GM10248 (cell line): ENCODE data around the gene SUSD4.

ENCODE experiments used
- CTCF ChIA-PET: fragments of 300-600 bp; sonication (Branson Sonifier 250); formaldehyde crosslinking; extraction: SDS; loops from one replicate; lab custom pipeline; 2021; ENCODE audit warnings: antibody characterized with exemption; lab: Yijun Ruan, JAX
- POLR2A ChIA-PET: fragments of 350-650 bp; sonication (Branson Sonifier 250); formaldehyde crosslinking; extraction: SDS; loops from one replicate; lab custom pipeline; 2020; ENCODE audit warnings: antibody characterized with exemption; lab: Yijun Ruan, JAX
- DNase-seq: peaks from one replicate; pipeline ENCODE4 v3.0.0; 2012; ENCODE audit errors: extremely low spot score
- TF ChIP-seq, protein P1 (sequence below): IDR thresholded peaks from 2 replicates; pipeline ENCODE4 v1.5.1; 2012; ENCODE audit warnings: mild to moderate bottlenecking, low read depth; ENCODE audit errors: extremely low read depth, missing control alignments, control extremely low read depth

SUSD4 gene

DNA sequence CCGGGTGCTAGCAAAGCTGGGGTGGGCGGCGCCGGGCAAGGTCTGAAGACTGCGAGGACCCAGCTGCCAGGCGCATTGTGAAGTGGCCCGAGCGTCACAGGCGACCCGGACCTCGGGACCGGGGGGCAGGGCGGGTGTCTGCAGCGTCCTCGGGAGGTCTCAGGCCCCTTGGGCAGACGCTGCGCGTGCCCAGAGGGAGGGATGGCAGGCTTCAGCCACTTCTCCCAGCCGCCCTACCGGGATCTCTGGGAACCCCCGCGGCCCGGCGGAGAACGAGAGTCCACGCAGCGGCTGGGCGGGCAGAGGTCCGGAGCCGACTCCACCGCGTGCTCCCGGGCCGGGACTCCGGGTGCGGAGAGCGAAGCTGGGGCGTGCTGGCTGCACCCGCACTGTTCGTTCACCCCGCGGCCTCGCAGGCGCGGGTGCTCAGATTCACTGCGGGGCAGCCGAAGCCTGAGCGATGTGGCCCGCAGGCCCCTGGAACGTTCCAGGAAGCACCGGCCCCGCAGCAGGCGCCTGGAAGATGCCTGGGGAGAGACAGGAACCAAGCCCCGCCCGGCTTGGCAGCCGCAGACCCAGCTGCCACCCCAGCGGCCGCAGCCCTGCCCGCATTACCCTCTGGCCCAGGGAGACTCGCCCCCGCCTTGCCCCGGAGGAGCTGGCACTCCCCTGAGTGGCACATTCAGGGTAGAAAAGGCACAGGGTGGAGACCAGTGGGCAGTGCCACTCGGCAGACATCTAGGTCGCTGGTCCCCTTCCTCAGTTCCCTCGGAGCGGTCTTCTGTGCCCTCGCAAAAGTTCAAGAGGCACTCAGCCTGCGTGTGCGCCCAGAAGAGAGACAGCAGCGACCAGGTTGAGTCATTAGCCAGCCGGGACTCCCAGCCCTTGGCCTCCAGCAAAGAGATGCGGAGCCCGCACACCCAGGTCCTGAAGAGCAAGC, 29.6 kb upstream of the SUSD4 start, which contains the start of gene CCDC185:
CCDC185 (plus strand) TSS at position 141 of the 940 bp plus-strand sequence; CDS start at position 202, 61 bp downstream.
- ChIA-PET POLR2A (no interaction called here), CTCF (no interaction called here)
- no peak for DNase-seq
- TF ChIP-seq, protein P1, sequence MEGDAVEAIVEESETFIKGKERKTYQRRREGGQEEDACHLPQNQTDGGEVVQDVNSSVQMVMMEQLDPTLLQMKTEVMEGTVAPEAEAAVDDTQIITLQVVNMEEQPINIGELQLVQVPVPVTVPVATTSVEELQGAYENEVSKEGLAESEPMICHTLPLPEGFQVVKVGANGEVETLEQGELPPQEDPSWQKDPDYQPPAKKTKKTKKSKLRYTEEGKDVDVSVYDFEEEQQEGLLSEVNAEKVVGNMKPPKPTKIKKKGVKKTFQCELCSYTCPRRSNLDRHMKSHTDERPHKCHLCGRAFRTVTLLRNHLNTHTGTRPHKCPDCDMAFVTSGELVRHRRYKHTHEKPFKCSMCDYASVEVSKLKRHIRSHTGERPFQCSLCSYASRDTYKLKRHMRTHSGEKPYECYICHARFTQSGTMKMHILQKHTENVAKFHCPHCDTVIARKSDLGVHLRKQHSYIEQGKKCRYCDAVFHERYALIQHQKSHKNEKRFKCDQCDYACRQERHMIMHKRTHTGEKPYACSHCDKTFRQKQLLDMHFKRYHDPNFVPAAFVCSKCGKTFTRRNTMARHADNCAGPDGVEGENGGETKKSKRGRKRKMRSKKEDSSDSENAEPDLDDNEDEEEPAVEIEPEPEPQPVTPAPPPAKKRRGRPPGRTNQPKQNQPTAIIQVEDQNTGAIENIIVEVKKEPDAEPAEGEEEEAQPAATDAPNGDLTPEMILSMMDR, result no peak

DNA sequence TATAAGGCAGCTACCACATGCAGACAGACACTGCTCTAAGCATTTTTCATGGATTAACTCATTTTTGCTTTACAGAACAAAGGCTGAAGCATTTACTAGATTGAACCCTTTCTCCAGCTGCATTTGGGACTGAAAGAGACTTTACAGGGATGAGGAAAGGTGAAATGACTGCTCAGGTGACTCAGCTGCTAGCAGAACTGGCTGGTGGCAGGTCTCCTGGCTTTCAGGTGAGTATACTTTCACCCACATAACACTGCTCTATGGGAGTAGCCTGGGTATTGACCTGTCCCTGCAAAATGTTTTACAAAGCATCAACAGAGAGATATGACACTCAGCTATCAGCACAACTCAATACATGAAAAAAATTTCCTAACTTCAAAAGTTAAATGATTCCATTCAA, 26.6 kb upstream of the SUSD4 start:
- no peak for DNase-seq
- CTCF ChIA-PET, result no interaction called here
- POLR2A ChIA-PET, result no interaction called here
- TF ChIP-seq, protein P1, result no peak

DNA sequence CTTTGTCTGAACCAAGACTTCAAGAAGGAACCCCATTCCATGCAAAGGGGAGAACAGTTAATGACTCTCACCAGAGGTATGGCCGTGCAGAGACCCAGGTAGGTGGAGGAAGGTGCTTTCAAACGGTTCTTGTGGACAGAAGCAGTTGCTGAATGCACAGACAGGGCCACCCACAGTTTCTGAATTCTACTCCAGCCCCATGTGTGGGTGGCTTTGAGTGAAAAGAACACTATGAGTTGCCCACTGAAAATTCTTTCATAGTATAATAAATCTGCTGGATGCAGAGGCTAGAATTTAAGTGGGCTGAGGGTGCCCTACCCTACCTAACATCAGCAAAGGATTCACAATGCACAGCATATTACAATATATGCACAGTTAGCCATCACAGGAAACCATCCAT, 22.0 kb upstream of the SUSD4 start:
- POLR2A ChIA-PET, result no interaction called here
- no peak for DNase-seq
- TF ChIP-seq, protein P1, result no peak
- CTCF ChIA-PET, result no interaction called here

GRCh38 chr1:223378754-223379153, 14.8 kb upstream of the SUSD4 start:
- DNase-seq, result no peak
- POLR2A ChIA-PET, result no interaction called here
- CTCF ChIA-PET, result interaction anchor here (1.1 kb wide), 1 partner anchor 14 kb away, joined by 3 read pairs; no protein-coding TSS in a partner anchor
- TF ChIP-seq, protein P1, result no peak

DNA sequence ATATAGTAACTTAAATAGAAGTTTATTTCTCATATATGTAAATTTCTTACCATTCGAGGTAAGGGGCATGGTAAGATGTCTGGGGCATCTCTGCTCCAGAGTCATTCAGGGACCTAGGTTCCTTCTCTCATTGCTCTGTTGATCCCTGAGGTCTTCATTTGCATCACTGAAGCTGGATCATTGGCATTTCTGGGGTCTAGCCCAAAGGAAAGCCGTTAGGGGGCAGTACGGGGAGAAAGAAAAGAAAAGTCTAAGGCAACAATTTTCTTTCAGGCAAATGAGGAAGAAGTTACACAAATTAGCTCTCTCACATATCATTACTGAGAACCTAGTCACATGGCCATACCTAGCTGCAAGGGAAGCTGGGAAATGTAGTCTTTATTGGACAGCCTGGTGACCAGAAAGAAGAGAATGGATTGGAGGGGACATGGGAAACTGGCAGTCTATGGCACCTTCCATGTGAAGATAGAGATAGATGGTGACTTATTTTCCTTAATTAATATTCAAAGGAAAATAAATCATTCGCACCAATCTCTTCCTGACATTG, 10.2 kb upstream of the SUSD4 start:
- ChIA-PET POLR2A (no interaction called here), CTCF (interaction anchor here (1.7 kb wide), 1 partner anchor 13 kb away, joined by 4 read pairs; no protein-coding TSS in a partner anchor)
- no peak for DNase-seq
- TF ChIP-seq, protein P1, result no peak

DNA sequence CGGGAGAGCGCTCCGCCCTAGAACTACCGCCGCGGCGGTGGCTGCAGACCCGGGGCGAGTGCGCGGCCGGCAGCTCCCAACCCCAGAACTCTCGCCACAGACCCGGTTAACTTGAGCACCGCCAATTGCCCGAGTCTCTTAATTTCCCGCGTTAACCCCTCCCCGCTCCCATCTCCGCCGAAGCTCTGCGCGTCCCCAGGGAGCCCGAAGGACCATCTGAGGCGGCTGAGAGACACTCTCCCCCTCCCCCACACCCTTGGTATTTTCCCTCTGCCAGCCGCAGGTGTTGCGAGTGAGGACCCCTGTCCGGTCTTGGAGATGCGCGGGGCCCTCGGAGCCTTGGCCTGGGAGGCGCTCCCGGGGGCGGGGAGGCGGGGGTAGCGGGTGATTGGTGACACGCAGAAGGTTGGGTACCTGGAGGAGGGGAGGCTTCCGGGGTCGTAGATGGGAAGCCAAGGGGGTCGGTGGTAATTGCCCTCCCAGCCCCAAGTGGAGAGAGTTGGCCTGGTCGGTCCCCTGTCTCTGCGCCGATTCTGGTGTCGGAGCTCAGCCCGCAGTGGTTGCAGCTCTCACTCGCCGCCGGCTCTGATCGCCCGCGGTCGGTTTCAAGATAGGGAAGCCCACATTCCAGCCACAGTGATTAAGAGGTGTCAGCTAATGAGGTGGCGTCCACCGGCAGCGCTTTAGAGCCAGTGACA, 858 bp upstream of the SUSD4 start:
- POLR2A ChIA-PET, result no interaction called here
- CTCF ChIA-PET, result interaction anchor here (0.8 to 0.9 kb wide), 2 partner anchors 14 kb away, joined by 3 read pairs; no protein-coding TSS in a partner anchor
- no peak for DNase-seq
- TF ChIP-seq, protein P1, result no peak
